Measurements from ENCODE around the gene AADACL4. TPM values are rescaled to one million over a fixed set of nuclear protein-coding genes. Genes with fewer than 3 reads are reported as not detected.
A peak's percentile ranks its signal among the peaks of the same experiment; 100 is the strongest.
"Not testable (repeated sequence)": the region's sequence is repeated elsewhere in the genome, so short reads cannot be mapped to it uniquely, and the experiment has no call there.

The AADACL4 gene
- polyA plus RNA-seq, 3 donors: 1.2 TPM; not detected in 2

GRCh38 chr1:12678350-12678749 is 34.5 kb downstream of the AADACL4 start:
- WGBS, 3 donors: 36 to 53% (median 40%) methylated on average over 2 of the region's 2 CpGs
- H3K27ac ChIP-seq (ENCODE audit: low read depth, low read length): no peak overlapping the region

- 89 to 91% (median 91%) methylated on average over 3 of the region's 3 CpGs for WGBS, 3 donors
- H3K27ac ChIP-seq (ENCODE audit: low read depth, low read length): no peak overlapping the region
Observed at GRCh38 chr1:12678820-12679219, 34.9 kb downstream of the AADACL4 start.

GRCh38 chr1:12690156-12690555 is 46.3 kb downstream of the AADACL4 start:
- 42 to 65% (median 64%) methylated on average over 2 of the region's 2 CpGs for WGBS, 3 donors
- H3K27ac ChIP-seq (ENCODE audit: low read depth, low read length): no peak overlapping the region

GRCh38 chr1:12692967-12693782 is 49.3 kb downstream of the AADACL4 start:
- WGBS, 3 donors: 41 to 58% (median 48%) methylated on average over 10 of the region's 10 CpGs
- H3K27ac ChIP-seq (ENCODE audit: low read depth, low read length): no peak overlapping the region

- 80 to 87% (median 87%) methylated on average over 3 of the region's 3 CpGs for WGBS, 3 donors
- no peak overlapping the region for H3K27ac ChIP-seq (ENCODE audit: low read depth, low read length)
Observed at GRCh38 chr1:12696658-12697057, 52.8 kb downstream of the AADACL4 start.

- peak overlapping the region; percentile 26 for H3K27ac ChIP-seq (ENCODE audit: low read depth, low read length)
- WGBS, 3 donors: 76 to 85% (median 79%) methylated on average over 3 of the region's 3 CpGs
Observed at GRCh38 chr1:12697397-12697796, 53.5 kb downstream of the AADACL4 start.

GRCh38 chr1:12703821-12704451 is 60.1 kb downstream of the AADACL4 start:
- no peak overlapping the region for H3K27ac ChIP-seq (ENCODE audit: low read depth, low read length)
- 70 to 77% (median 72%) methylated on average over 6 of the region's 6 CpGs for WGBS, 3 donors

- no peak overlapping the region for H3K27ac ChIP-seq (ENCODE audit: low read depth, low read length)
- WGBS, 3 donors: 73 to 84% (median 75%) methylated on average over 3 of the region's 3 CpGs
Observed at GRCh38 chr1:12706061-12706460, 62.2 kb downstream of the AADACL4 start.

GRCh38 chr1:12708396-12709090 is 64.7 kb downstream of the AADACL4 start:
- no peak overlapping the region for H3K27ac ChIP-seq (ENCODE audit: low read depth, low read length)
- 59 to 76% (median 72%) methylated on average over 4 of the region's 4 CpGs for WGBS, 3 donors

GRCh38 chr1:12709091-12709491 is 65.2 kb downstream of the AADACL4 start:
- H3K27ac ChIP-seq (ENCODE audit: low read depth, low read length): no peak overlapping the region
- WGBS, 3 donors: 11 to 26% (median 18%) methylated on average over 1 of the region's 1 CpG

- WGBS, 3 donors: 73 to 80% (median 74%) methylated on average over 3 of the region's 3 CpGs
- H3K27ac ChIP-seq (ENCODE audit: low read depth, low read length): no peak overlapping the region
Observed at GRCh38 chr1:12709696-12710095, 65.8 kb downstream of the AADACL4 start.

- H3K27ac ChIP-seq (ENCODE audit: low read depth, low read length): no peak overlapping the region
- 55 to 66% (median 62%) methylated on average over 3 of the region's 3 CpGs for WGBS, 3 donors
Observed at GRCh38 chr1:12711536-12711935, 67.7 kb downstream of the AADACL4 start.

GRCh38 chr1:12712076-12712475 is 68.2 kb downstream of the AADACL4 start:
- H3K27ac ChIP-seq (ENCODE audit: low read depth, low read length): no peak overlapping the region
- 64 to 76% (median 67%) methylated on average over 1 of the region's 1 CpG for WGBS, 3 donors

- WGBS, 3 donors: 79 to 91% (median 90%) methylated on average over 8 of the region's 8 CpGs
Observed at GRCh38 chr1:12712929-12713328, 69.0 kb downstream of the AADACL4 start.

GRCh38 chr1:12713651-12714050 is 69.8 kb downstream of the AADACL4 start:
- WGBS, 3 donors: 77 to 89% (median 86%) methylated on average over 5 of the region's 5 CpGs

More at GRCh38 chr1:12712929-12713328, 69.0 kb downstream of the AADACL4 start:
- H3K27ac ChIP-seq (ENCODE audit: low read depth, low read length): no peak overlapping the region

GRCh38 chr1:12714710-12715475 is 71.0 kb downstream of the AADACL4 start:
- 44 to 75% (median 55%) methylated on average over 3 of the region's 3 CpGs for WGBS, 3 donors
- H3K27ac ChIP-seq (ENCODE audit: low read depth, low read length): no peak overlapping the region

More at GRCh38 chr1:12713651-12714050, 69.8 kb downstream of the AADACL4 start:
- not testable (repeated sequence) for H3K27ac ChIP-seq (ENCODE audit: low read depth, low read length)

GRCh38 chr1:12715896-12716437 is 72.1 kb downstream of the AADACL4 start, which contains the start of gene AADACL3:
Gene AADACL3 (plus strand): TSS chr1:12716110. CDS start chr1:12716177, 67 bp downstream.
- 82 to 84% (median 83%) methylated on average over 8 of the region's 8 CpGs for WGBS, 3 donors
- no peak within 1 kb of the TSS for H3K27ac ChIP-seq (ENCODE audit: low read depth, low read length)
